Measurements from ENCODE around the gene PPME1.

PPME1 gene

GRCh38 chr11:74162681-74163467 lies 8.2 kb upstream of the PPME1 start:
- no peak for DNase-seq

GRCh38 chr11:74168838-74169237 lies 2.3 kb upstream of the PPME1 start:
- DNase-seq = no peak

DNA sequence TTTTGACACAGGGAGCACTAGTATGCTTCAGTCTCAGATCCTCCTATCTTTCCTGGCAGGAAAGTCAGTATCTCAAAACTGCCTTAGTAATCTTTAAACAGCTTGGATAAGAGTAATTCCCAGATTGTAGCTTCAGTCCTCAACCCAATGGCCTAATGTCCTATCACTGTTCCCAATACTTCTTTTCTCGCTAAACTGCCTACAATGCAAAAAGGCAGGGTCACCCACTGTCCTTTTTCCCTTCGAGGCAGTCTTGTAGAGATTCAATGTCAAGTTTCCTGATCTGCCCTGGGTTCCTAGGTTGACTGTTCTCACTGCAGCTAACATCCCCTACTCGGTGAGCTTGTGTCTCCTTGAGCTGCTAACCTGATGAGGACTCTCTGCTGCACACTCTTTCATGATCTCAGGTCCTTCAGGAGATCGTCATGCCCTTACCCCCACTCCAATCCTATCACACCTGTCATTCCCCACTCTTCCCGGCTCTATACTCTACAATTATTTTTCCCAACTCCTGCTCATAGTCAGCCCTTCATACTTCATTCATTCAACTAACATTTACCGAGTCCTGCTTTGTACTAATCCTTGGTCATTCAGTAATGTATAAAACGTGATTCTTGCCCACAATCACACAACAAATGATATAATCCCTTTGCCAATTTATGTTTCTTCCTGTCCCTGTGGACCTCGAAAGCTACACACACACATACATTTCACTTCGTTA lies 1.2 kb upstream of the PPME1 start:
- DNase-seq = no peak

DNA sequence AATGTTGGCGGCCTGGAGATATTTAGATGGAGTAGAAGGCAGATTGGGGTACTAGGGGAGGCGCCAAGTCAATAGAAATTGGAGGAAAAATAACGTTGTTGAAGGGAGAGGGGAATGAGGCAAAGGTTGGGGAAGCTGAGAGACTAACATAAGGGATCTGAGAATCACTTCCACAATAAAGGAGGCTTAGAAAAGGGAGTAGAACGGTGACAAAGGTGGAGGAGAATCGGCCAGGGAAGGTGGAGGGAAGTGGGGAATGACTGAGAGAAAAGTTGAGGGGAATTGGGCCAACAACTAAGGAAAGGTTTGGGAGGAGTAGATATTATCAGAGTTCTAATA lies 510 bp downstream of the PPME1 start:
- no peak for DNase-seq

GRCh38 chr11:74171997-74172396 lies 908 bp downstream of the PPME1 start:
- no peak for DNase-seq

DNA sequence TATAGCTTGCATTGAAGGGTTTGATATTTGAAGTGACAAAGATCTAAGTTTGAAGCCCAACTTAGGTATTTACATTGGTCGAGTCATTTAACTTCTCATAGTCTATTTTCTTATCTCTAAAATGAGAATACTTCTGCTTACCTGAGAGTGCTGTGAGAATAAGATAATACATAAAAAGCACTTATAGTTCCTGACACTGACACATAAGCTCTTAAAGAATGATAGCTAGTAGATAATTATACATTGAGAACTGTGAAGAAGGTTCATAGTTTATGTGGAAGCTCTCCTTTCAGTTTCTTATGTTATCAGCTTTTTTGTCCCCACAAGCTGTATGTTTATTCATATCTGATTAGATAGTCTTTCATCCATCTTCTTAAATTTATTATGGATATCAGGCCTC lies 4.8 kb downstream of the PPME1 start:
- DNase-seq = no peak

- DNase-seq = no peak
Measured at GRCh38 chr11:74179234-74180052, 8.4 kb downstream of the PPME1 start.

- no peak for DNase-seq
Measured at GRCh38 chr11:74182635-74183034, 11.5 kb downstream of the PPME1 start.

GRCh38 chr11:74185285-74185684 lies 14.2 kb downstream of the PPME1 start:
- DNase-seq = no peak

GRCh38 chr11:74185695-74186094 lies 14.6 kb downstream of the PPME1 start:
- no peak for DNase-seq

DNA sequence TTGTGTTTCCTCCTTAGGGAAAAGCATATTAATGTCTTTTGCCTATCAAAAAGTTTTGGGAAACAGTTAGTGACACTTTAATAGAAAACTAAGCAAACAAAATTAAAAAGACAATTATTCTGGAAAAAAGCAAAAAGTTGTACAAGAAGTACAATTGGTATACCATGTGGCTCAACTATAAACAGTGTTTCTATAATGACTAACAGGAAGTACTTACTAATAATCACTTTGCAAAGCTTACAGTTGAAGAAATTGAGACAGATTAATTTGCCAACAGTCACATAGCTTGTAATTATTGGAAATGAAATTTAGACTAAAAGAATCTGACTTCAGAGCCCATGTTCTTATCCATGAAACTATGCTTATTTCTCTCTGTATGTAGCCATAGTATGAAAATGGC lies 24.7 kb downstream of the PPME1 start:
- no peak for DNase-seq

- DNase-seq = no peak
Measured at GRCh38 chr11:74196781-74197486, 25.8 kb downstream of the PPME1 start.

DNA sequence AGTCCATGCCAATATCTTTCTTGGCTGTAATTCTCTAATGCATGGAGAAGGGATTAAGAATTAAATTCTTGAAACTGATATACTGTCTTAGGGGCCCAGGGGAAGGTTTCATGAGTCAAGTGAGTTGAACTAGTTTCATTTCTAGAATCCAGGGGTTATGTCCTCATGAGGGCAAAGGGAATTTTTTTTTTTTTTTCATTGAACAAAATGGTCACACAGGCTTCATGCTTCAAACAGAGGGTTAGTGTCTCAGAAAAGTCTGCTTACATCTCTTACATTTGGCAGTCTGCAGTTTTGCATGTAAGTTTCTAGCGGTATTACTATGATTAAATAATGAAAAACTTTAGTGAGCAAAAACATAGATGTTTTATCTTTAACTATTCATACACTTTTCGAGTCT lies 32.9 kb downstream of the PPME1 start:
- no peak for DNase-seq

DNA sequence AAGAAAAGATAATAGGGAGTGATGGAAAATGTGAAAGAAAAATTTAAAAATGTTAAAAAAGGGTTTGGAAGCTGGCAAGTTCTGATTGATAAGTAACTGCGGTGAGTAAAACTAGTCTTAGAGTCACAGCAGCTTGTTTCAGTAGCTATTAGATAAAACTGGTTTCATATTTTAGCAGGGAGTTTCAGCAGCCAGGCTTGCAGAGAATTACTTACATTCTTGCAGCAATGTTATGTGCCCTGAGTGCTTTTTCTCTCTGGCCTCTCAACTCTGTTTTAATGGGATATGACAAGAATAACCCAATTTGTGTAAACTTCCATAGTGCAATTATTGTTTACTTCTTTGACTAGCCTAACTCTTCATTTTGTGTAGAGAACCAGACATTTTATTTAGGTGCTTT lies 33.6 kb downstream of the PPME1 start:
- DNase-seq = no peak

DNA sequence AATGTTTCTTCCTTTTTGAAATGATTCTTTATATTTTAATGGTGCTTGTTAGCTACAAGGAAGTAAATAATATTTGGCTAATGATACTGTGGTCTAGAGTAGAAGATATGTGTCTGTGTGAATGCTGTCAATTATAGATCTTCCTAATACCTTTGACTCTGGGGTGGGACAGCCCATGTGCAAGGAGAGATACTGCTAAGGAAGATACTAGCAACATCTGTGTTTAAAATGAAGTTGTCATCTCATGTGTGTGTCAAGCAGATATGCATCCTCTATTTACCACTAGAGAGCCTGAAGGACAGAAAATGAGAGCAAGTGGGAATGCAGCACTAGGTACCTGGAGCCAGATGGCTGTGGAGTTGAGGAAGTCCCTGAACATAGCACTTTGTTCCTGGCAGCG lies 34.1 kb downstream of the PPME1 start:
- DNase-seq = no peak

- no peak for DNase-seq
Measured at GRCh38 chr11:74206746-74207145, 35.7 kb downstream of the PPME1 start.

GRCh38 chr11:74208507-74208906 lies 37.4 kb downstream of the PPME1 start:
- DNase-seq = no peak

- DNase-seq = no peak
Measured at GRCh38 chr11:74212533-74212932, 41.4 kb downstream of the PPME1 start.

GRCh38 chr11:74220376-74220775 lies 49.3 kb downstream of the PPME1 start:
- no peak for DNase-seq

DNA sequence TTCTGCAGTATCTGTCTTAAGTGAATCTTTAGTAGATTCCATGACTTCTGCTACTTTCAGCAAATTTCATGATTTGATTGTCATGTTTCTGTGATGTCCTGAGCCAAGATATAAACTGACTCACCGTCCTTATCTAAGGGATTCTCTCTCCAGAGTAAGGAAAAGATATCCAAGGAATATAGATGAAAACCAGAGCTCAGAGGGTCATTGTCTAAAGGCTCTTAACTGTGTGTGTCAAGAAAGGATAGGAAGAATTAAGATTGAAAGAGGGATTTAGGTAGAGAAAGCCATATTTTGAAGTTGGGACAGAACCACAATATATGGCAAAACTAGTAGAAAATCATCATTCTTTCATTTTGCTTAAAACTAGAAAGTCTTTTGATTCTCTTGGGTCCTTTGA lies 50.7 kb downstream of the PPME1 start:
- no peak for DNase-seq

- no peak for DNase-seq
Measured at GRCh38 chr11:74225565-74225964, 54.5 kb downstream of the PPME1 start.

DNA sequence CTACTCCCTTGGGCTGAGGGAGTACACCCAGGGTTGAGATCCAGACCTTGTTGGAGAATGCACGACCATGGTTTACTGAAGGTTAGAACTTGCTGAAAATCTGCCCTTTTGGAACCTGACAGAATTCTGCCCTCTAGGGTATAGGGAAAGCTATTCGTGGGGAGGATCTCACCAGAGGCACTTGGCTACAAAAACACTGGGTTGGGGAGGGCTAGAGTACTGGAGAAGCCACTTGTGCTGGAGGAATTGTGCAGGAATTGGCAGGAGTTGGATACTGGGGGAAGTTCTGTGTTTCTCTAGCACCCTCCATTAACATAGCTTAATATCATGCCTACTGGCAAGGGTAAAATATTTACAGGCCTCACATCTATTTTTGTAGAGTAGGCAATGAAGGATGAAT lies 55.8 kb downstream of the PPME1 start:
- no peak for DNase-seq

- no peak for DNase-seq
Measured at GRCh38 chr11:74232311-74232950, 61.3 kb downstream of the PPME1 start.
